B cell (primary cell): ENCODE data around the gene CCDC192. TPM values are rescaled to one million over a fixed set of nuclear protein-coding genes. Genes with fewer than 3 reads are reported as not detected.

Source experiments
- ATAC-seq: fragments of 200-7000 bp; cut with Tn5 transposase; one replicate; pipeline ENCODE4 v1.10.0; 2021; ENCODE audit warnings: low read depth, mild to moderate bottlenecking, moderate number of reproducible peaks, moderate library complexity
- CTCF ChIA-PET: fragments of 350-600 bp; sonication (Branson Sonifier 250); formaldehyde crosslinking; loops from one replicate; lab custom pipeline; 2021; ENCODE audit warnings: antibody characterized with exemption, inconsistent platforms; lab: Charles Lee
- POLR2A ChIA-PET: fragments of 350-600 bp; sonication (Branson Sonifier 250); formaldehyde crosslinking; loops from one replicate; lab custom pipeline; 2021; ENCODE audit warnings: antibody characterized with exemption; lab: Charles Lee
- DNase-seq: peaks from one replicate; pipeline ENCODE4 v3.0.0; 2013
- H2AFZ ChIP-seq: 2 replicates; pipeline ENCODE4 v1.6.1; 2012; ENCODE audit warnings: mild to moderate bottlenecking, low read depth, low read length; ENCODE audit not compliant: insufficient read depth, poor library complexity, severe bottlenecking
- H3K27ac ChIP-seq, 2 donors: 1 replicate in 1 of 2; 2 replicates in 1 of 2; pipeline ENCODE4 v1.5.1; 2012 to 2013; ENCODE audit warnings: low read length in 2 of 2, mild to moderate bottlenecking in 2 of 2, moderate library complexity in 1 of 2
- H3K27me3 ChIP-seq, 4 experiments: fragments of 200-600 bp in 1 of 4; sonication (generic) in 1 of 4; replicated peaks in 1 of 4; 1 replicate in 2 of 4; 2 replicates in 2 of 4; pipeline versions ENCODE4 v1.6.1 to v1.7.0; 2013 to 2016; ENCODE audit warnings: low read length in 3 of 4, mild to moderate bottlenecking in 2 of 4, mixed read lengths in 1 of 4, moderate library complexity in 1 of 4; ENCODE audit not compliant: insufficient read depth in 4 of 4, control insufficient read depth in 3 of 4; ENCODE audit errors: control extremely low read depth in 1 of 4
- H3K36me3 ChIP-seq, 2 experiments: replicated peaks in 1 of 2; 1 replicate in 1 of 2; 2 replicates in 1 of 2; pipeline versions ENCODE4 v1.6.1 to v1.7.1; 2013; ENCODE audit warnings: low read length in 1 of 2; ENCODE audit not compliant: insufficient read depth in 2 of 2, control insufficient read depth in 1 of 2; ENCODE audit errors: control extremely low read depth in 1 of 2, extremely low read depth in 1 of 2
- H3K4me1 ChIP-seq, 2 donors: fragments of 200-600 bp in 1 of 2; sonication (generic) in 1 of 2; 1 replicate in 1 of 2; 2 replicates in 1 of 2; pipeline versions ENCODE4 v1.5.1 to v1.6.1; 2013 to 2017; ENCODE audit warnings: low read length in 2 of 2; ENCODE audit not compliant: control insufficient read depth in 2 of 2, insufficient read depth in 2 of 2
- H3K4me2 ChIP-seq: replicated peaks from 2 replicates; pipeline ENCODE3; 2012; ENCODE audit warnings: mild to moderate bottlenecking, low read depth, low read length; ENCODE audit not compliant: poor library complexity, severe bottlenecking
- H3K4me3 ChIP-seq, 5 experiments: fragments of 200-600 bp in 1 of 5; sonication (generic) in 1 of 5; 1 replicate in 3 of 5; 2 replicates in 2 of 5; pipeline versions ENCODE4 v1.5.1 to v1.7.0; 2011 to 2016; ENCODE audit warnings: low read length in 4 of 5, mild to moderate bottlenecking in 4 of 5, low read depth in 2 of 5, control low read depth in 1 of 5, moderate library complexity in 1 of 5; ENCODE audit not compliant: insufficient read depth in 1 of 5; ENCODE audit errors: control extremely low read depth in 1 of 5, extremely low read depth in 1 of 5
- H3K79me2 ChIP-seq: fragments of 200-600 bp; sonication (generic); one replicate; pipeline ENCODE4 v1.6.0; 2016; ENCODE audit warnings: low read length; ENCODE audit not compliant: control insufficient read depth, insufficient read depth
- H3K9ac ChIP-seq: fragments of 200-600 bp; sonication (generic); 2 replicates; pipeline ENCODE4 v1.6.1; 2017; ENCODE audit warnings: mild to moderate bottlenecking, low read length, moderate library complexity
- H3K9me3 ChIP-seq, 3 donors: one replicate each; pipeline versions ENCODE4 v1.6.1 to v1.7.1; 2013; ENCODE audit warnings: low read length in 2 of 3; ENCODE audit not compliant: control insufficient read depth in 2 of 3, insufficient read depth in 1 of 3; ENCODE audit errors: control extremely low read depth in 1 of 3
- H4K20me1 ChIP-seq: 2 replicates; pipeline ENCODE4 v1.6.0; 2012; ENCODE audit warnings: mild to moderate bottlenecking, low read length; ENCODE audit not compliant: insufficient read depth, control insufficient read depth, poor library complexity, severe bottlenecking
- H3K27ac Mint-ChIP-seq: one replicate; pipeline ENCODE4 v1.8.0; 2021; ENCODE audit warnings: mixed read lengths
- H3K27me3 Mint-ChIP-seq: one replicate; pipeline ENCODE4 v1.8.0; 2021; ENCODE audit warnings: mixed read lengths
- H3K4me1 Mint-ChIP-seq: one replicate; pipeline ENCODE4 v1.8.0; 2021; ENCODE audit warnings: mixed read lengths
- H3K4me3 Mint-ChIP-seq: one replicate; pipeline ENCODE4 v1.8.0; 2021; ENCODE audit warnings: mixed read lengths
- H3K9me3 Mint-ChIP-seq: one replicate; pipeline ENCODE4 v1.8.0; 2022; ENCODE audit warnings: mixed read lengths; ENCODE audit not compliant: insufficient read depth
- EZH2 ChIP-seq: IDR thresholded peaks from 2 replicates; pipeline ENCODE4 v1.6.1; 2012; ENCODE audit warnings: borderline replicate concordance, low read depth, mild to moderate bottlenecking, moderate library complexity, low read length; ENCODE audit not compliant: insufficient read depth, poor library complexity, severe bottlenecking
- WGBS: methylation state at CpG from one replicate; pipeline ENCODE4 v1.1.5; 2013; ENCODE audit warnings: missing lambda C conversion rate; ENCODE audit not compliant: insufficient coverage; 5-methylcytosine and 5-hydroxymethylcytosine counted together
- intact Hi-C: fragments of 100-400 bp; cut with micrococcal nuclease; formaldehyde crosslinking; loops from one replicate; pipeline ENCODE4 v1.10.0; 2022
- polyA plus RNA-seq: library from polyadenylated mRNA; depleted of rRNA; stranded (reverse); fragments of >200 nt; gene quantifications from 2 replicates; pipeline ENCODE4 v1.2.3, GENCODE V29; 2012
- total RNA-seq, 2 donors: library from RNA; stranded (reverse); fragments of 120-200 nt in 1 of 2; gene quantifications; 1 replicate in 1 of 2; 2 replicates in 1 of 2; pipeline versions ENCODE4 v1.2.3 to v1.2.4, GENCODE V29; 2013 to 2022
- TF ChIP-seq, protein P1 (sequence below): fragments of 200-600 bp; IDR thresholded peaks from one replicate; pipeline ENCODE4 v1.8.0; 2022; ENCODE audit warnings: antibody characterized with exemption, mild to moderate bottlenecking

The CCDC192 gene
- total and polyA plus RNA-seq, 2 donors (not counting 1 experiment from before 2014, with no cell fraction given), result not detected

DNA sequence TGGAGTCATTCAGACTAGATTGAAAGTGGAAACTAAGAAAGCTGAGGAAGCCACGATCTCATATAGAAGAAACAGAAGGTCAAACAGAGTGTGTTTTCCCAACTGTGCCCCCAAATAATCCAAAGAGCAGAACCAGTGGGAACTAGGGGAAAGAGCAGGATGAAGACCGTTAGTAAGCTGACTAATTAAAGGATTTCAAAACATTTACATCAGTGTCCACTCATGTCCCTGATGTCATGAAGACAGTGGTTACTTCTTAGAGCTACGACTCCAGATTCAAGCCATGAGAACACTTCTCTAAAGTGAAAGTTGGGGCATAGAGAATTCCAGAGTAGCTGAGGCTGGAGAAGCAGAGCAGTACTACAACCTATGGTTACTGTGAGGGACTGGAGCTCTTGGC lies 260.7 kb downstream of the CCDC192 start:
- Histone ChIP-seq H2AFZ (no peak overlapping the region), H3K27me3 (no peaks in the 10 kb centered on the region), H3K4me2 (no peak overlapping the region), H3K9me3 (peaks cover 0 to 8% (median 0%) of the 10 kb centered on the region in 3 donors), H3K79me2 (no peaks in the 10 kb centered on the region), H3K27ac (no peak overlapping the region), H3K4me3 (no peak overlapping the region), H3K4me1 (peaks cover 5 to 10% of the 10 kb centered on the region in 2 donors), H4K20me1 (no peaks in the 10 kb centered on the region), H3K9ac (no peak overlapping the region), H3K36me3 (no peaks in the 10 kb centered on the region)
- Mint-ChIP-seq H3K27ac (no peak overlapping the region), H3K4me1 (peaks cover 23% of the 10 kb centered on the region), H3K4me3 (no peak overlapping the region), H3K9me3 (peaks cover 3% of the 10 kb centered on the region), H3K27me3 (no peaks in the 10 kb centered on the region)
- no peak for TF ChIP-seq EZH2
- TF ChIP-seq, protein P1, sequence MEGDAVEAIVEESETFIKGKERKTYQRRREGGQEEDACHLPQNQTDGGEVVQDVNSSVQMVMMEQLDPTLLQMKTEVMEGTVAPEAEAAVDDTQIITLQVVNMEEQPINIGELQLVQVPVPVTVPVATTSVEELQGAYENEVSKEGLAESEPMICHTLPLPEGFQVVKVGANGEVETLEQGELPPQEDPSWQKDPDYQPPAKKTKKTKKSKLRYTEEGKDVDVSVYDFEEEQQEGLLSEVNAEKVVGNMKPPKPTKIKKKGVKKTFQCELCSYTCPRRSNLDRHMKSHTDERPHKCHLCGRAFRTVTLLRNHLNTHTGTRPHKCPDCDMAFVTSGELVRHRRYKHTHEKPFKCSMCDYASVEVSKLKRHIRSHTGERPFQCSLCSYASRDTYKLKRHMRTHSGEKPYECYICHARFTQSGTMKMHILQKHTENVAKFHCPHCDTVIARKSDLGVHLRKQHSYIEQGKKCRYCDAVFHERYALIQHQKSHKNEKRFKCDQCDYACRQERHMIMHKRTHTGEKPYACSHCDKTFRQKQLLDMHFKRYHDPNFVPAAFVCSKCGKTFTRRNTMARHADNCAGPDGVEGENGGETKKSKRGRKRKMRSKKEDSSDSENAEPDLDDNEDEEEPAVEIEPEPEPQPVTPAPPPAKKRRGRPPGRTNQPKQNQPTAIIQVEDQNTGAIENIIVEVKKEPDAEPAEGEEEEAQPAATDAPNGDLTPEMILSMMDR, result no peak
- ATAC-seq (no peak), DNase-seq (no peak)
- ChIA-PET POLR2A (no interaction called here), CTCF (no interaction called here)
- WGBS, result no CpG with 5 or more reads among the region's 3 CpGs
- intact Hi-C loops, result no loop called here

DNA sequence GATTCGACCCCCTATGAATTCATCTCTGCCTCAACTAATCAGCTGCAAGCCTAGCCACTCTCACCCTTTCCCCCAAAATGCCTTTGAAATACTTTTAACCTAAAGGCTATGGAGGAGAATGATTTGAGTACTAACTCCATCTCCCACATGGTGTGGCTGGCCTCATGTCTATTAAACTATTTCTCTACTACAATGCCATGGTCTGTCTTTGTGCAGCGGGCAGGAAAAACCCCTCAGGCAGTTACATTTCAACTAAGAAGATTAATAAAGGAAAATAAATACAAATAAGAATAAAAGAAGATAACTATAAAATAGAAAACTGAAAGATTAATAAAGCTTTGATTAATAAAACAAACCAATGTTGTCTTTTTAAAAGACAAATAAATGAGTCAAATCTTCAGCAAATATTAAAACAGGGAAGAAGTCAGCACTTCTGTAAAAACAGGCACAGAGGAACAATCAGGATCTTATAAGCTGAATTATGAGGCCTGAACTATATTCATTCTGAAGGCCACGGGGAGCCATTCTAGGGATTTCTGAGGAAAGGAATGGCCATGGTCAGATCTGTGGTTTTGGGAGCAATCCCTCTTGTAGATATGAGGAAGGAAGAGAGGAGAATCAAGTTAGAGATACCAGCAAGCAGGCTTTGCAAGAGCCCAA lies 264.3 kb downstream of the CCDC192 start:
- no peak for TF ChIP-seq EZH2
- TF ChIP-seq, protein P1, result no peak
- Histone ChIP-seq H2AFZ (no peak overlapping the region), H3K9me3 (peaks cover 0 to 8% (median 0%) of the 10 kb centered on the region in 3 donors), H3K4me3 (no peak overlapping the region), H3K27ac (no peak overlapping the region), H3K9ac (no peak overlapping the region), H3K4me1 (no peaks in the 10 kb centered on the region), H3K4me2 (no peak overlapping the region), H3K79me2 (no peaks in the 10 kb centered on the region), H3K27me3 (no peaks in the 10 kb centered on the region), H4K20me1 (no peaks in the 10 kb centered on the region), H3K36me3 (no peaks in the 10 kb centered on the region)
- H3K4me1 Mint-ChIP-seq, result peaks cover under 1% of the 10 kb centered on the region
- WGBS, result 83% methylated on average over 1 of the region's 3 CpGs
- no peak overlapping the region for H3K4me3 Mint-ChIP-seq
- POLR2A ChIA-PET, result no interaction called here
- no peak for DNase-seq
- CTCF ChIA-PET, result no interaction called here
- H3K9me3 Mint-ChIP-seq, result peaks cover 3% of the 10 kb centered on the region
- no peak for ATAC-seq
- intact Hi-C loops, result no loop called here
- no peak overlapping the region for H3K27ac Mint-ChIP-seq
- H3K27me3 Mint-ChIP-seq, result no peaks in the 10 kb centered on the region
